ENCODE measurements around the gene MAK. TPM values are rescaled to one million over a fixed set of nuclear protein-coding genes. Genes with fewer than 3 reads are reported as not detected.
A peak's percentile ranks its signal among the peaks of the same experiment; 100 is the strongest.

MAK gene
- total and polyA plus RNA-seq, 2 of the 13 experiments (the other 11 are each of a cell fraction or from before 2014, with no cell fraction given), result 0.04 TPM; not detected in 1

GRCh38 chr6:10720960-10721849 lies 117.1 kb downstream of the MAK start (continued):
- peak; percentile 62; the same call in 1 of the 2 replicates for TF ChIP-seq ZSCAN9 (CRISPR knock-in tag; IDR thresholded peaks at IDR 0.05; ENCODE audit: borderline replicate concordance)
- TF ChIP-seq, protein P1, sequence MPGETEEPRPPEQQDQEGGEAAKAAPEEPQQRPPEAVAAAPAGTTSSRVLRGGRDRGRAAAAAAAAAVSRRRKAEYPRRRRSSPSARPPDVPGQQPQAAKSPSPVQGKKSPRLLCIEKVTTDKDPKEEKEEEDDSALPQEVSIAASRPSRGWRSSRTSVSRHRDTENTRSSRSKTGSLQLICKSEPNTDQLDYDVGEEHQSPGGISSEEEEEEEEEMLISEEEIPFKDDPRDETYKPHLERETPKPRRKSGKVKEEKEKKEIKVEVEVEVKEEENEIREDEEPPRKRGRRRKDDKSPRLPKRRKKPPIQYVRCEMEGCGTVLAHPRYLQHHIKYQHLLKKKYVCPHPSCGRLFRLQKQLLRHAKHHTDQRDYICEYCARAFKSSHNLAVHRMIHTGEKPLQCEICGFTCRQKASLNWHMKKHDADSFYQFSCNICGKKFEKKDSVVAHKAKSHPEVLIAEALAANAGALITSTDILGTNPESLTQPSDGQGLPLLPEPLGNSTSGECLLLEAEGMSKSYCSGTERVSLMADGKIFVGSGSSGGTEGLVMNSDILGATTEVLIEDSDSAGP (CRISPR knock-in tag; IDR thresholded peaks at IDR 0.05; ENCODE audit: borderline replicate concordance), result 0 out of 2 replicates have a peak, but pooled peaks have one; percentile 3
- TF ChIP-seq, protein P2, sequence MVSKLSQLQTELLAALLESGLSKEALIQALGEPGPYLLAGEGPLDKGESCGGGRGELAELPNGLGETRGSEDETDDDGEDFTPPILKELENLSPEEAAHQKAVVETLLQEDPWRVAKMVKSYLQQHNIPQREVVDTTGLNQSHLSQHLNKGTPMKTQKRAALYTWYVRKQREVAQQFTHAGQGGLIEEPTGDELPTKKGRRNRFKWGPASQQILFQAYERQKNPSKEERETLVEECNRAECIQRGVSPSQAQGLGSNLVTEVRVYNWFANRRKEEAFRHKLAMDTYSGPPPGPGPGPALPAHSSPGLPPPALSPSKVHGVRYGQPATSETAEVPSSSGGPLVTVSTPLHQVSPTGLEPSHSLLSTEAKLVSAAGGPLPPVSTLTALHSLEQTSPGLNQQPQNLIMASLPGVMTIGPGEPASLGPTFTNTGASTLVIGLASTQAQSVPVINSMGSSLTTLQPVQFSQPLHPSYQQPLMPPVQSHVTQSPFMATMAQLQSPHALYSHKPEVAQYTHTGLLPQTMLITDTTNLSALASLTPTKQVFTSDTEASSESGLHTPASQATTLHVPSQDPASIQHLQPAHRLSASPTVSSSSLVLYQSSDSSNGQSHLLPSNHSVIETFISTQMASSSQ (IDR thresholded peaks at IDR 0.05; ENCODE audit: low read depth), result peak; percentile 28; the same call in 1 of the 2 replicates
- TF ChIP-seq, protein P2 (CRISPR knock-in tag; IDR thresholded peaks at IDR 0.05; ENCODE audit: borderline replicate concordance), result 0 out of 2 replicates have a peak, but pooled peaks have one; percentile 47
- TF ChIP-seq ZNF615 (CRISPR knock-in tag; IDR thresholded peaks at IDR 0.05; ENCODE audit: borderline replicate concordance), result peak; percentile 28; the same call in 1 of the 2 replicates
- TF ChIP-seq ZNF18 (CRISPR knock-in tag; IDR thresholded peaks at IDR 0.05; ENCODE audit: insufficient replicate concordance), result peak; percentile 62
- peak; percentile 6 for TF ChIP-seq SKI (IDR thresholded peaks at IDR 0.05; ENCODE audit: partially characterized antibody)
- TF ChIP-seq MLX (CRISPR knock-in tag; IDR thresholded peaks at IDR 0.05), result peak; percentile 23; the same call in 1 of the 2 replicates
- TF ChIP-seq TAF1 (CRISPR knock-in tag; IDR thresholded peaks at IDR 0.05), result peak; percentile 61
- TF ChIP-seq, protein P3, sequence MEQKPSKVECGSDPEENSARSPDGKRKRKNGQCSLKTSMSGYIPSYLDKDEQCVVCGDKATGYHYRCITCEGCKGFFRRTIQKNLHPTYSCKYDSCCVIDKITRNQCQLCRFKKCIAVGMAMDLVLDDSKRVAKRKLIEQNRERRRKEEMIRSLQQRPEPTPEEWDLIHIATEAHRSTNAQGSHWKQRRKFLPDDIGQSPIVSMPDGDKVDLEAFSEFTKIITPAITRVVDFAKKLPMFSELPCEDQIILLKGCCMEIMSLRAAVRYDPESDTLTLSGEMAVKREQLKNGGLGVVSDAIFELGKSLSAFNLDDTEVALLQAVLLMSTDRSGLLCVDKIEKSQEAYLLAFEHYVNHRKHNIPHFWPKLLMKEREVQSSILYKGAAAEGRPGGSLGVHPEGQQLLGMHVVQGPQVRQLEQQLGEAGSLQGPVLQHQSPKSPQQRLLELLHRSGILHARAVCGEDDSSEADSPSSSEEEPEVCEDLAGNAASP (CRISPR knock-in tag; IDR thresholded peaks at IDR 0.05; ENCODE audit: borderline replicate concordance), result peak; percentile 11; the same call in 1 of the 2 replicates
- peak; percentile 33; the same call in 1 of the 2 replicates for TF ChIP-seq ARID5B (CRISPR knock-in tag; IDR thresholded peaks at IDR 0.05)
- TF ChIP-seq, protein P4, sequence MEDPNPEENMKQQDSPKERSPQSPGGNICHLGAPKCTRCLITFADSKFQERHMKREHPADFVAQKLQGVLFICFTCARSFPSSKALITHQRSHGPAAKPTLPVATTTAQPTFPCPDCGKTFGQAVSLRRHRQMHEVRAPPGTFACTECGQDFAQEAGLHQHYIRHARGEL (CRISPR knock-in tag; IDR thresholded peaks at IDR 0.05), result 0 out of 2 replicates have a peak, but pooled peaks have one; percentile 22
